ENCODE measurements around the gene GRB2.

DNA sequence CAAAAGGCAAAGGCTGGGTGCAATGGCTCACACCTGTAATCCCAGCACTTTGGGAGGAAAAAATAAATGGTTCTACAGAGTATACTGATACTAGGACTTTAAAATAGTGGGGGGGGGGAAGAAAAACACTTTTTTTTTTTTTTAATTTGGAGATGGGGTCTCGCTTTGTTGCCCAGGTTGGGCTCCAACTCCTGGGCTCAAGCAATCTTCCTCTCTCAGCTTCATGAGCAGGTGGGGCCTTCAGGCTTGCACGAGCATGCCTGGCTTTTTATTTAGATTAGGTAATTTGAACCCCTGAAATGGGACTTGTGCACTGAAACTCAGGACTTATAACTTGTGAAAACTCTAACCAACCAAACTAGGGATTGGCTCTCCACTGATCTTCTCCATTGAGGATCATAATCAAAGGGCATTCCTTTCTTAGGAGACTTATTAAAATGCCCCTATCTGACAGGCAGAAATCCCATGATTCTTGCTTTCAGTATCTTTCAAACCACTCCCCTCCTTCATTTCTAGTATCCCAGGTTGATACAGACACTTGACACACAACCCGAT, 16.9 kb downstream of the GRB2 start:
- TF ChIP-seq, protein P1, sequence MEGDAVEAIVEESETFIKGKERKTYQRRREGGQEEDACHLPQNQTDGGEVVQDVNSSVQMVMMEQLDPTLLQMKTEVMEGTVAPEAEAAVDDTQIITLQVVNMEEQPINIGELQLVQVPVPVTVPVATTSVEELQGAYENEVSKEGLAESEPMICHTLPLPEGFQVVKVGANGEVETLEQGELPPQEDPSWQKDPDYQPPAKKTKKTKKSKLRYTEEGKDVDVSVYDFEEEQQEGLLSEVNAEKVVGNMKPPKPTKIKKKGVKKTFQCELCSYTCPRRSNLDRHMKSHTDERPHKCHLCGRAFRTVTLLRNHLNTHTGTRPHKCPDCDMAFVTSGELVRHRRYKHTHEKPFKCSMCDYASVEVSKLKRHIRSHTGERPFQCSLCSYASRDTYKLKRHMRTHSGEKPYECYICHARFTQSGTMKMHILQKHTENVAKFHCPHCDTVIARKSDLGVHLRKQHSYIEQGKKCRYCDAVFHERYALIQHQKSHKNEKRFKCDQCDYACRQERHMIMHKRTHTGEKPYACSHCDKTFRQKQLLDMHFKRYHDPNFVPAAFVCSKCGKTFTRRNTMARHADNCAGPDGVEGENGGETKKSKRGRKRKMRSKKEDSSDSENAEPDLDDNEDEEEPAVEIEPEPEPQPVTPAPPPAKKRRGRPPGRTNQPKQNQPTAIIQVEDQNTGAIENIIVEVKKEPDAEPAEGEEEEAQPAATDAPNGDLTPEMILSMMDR (IDR thresholded peaks at IDR 0.05; ENCODE audit: low read depth, low read length): no peak
- no peak for TF ChIP-seq EZH2phosphoT487 (IDR thresholded peaks at IDR 0.05; ENCODE audit: low read depth)
